Peyer's patch (tissue), 4 donors: Measurements from ENCODE around the gene RPS24.

Source experiments
- POLR2A ChIP-seq, 2 donors: fragments of 450-650 bp; IDR thresholded peaks; one replicate each; pipeline ENCODE4 v1.5.1; 2017; ENCODE audit warnings: antibody characterized with exemption in 2 of 2, mild to moderate bottlenecking in 2 of 2, moderate library complexity in 2 of 2
- TF ChIP-seq, protein P1 (sequence below), 6 experiments: fragments of 450-650 bp in 4 of 6; fragments of 200-600 bp in 2 of 6; sonication (generic) in 1 of 6; IDR thresholded peaks; one replicate each; pipeline ENCODE4 v1.5.1; 2017 to 2019; ENCODE audit warnings: antibody characterized with exemption in 6 of 6, mild to moderate bottlenecking in 3 of 6, moderate library complexity in 1 of 6

DNA sequence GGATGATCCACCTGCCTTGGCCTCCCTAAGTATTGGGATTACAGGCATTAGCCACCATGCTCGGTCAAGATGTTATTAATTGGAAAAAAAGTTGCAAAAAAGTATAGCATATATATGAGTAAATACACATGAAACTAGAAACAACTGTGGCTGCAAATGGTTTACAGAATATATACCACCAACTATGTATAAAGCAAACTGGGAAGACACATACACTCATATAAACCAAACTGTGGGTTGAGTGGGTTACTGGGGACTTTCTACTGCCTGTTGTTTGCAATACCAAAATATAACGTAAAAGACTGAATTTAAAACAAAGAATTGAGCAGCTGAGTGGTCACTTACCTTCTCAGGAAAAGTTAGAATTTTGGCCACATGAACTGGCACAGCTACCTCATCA, 12.5 kb upstream of the RPS24 start:
- TF ChIP-seq, protein P1, sequence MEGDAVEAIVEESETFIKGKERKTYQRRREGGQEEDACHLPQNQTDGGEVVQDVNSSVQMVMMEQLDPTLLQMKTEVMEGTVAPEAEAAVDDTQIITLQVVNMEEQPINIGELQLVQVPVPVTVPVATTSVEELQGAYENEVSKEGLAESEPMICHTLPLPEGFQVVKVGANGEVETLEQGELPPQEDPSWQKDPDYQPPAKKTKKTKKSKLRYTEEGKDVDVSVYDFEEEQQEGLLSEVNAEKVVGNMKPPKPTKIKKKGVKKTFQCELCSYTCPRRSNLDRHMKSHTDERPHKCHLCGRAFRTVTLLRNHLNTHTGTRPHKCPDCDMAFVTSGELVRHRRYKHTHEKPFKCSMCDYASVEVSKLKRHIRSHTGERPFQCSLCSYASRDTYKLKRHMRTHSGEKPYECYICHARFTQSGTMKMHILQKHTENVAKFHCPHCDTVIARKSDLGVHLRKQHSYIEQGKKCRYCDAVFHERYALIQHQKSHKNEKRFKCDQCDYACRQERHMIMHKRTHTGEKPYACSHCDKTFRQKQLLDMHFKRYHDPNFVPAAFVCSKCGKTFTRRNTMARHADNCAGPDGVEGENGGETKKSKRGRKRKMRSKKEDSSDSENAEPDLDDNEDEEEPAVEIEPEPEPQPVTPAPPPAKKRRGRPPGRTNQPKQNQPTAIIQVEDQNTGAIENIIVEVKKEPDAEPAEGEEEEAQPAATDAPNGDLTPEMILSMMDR (IDR thresholded peaks at IDR 0.05) = no peak
- no peak for TF ChIP-seq POLR2A (IDR thresholded peaks at IDR 0.05)
